Right cardiac atrium (tissue), 5 donors: Measurements from ENCODE around the gene LRATD1. TPM values are rescaled to one million over a fixed set of nuclear protein-coding genes. Genes with fewer than 3 reads are reported as not detected.

Experiments used
- ATAC-seq, 2 donors: fragments of 200-7000 bp; cut with Tn5 transposase; one replicate each; pipeline versions ENCODE4 v1.8.0 to v1.9.1; 2020; ENCODE audit warnings: moderate library complexity in 2 of 2, mild to moderate bottlenecking in 1 of 2
- DNase-seq, 3 donors: peaks; one replicate each; pipeline ENCODE4 v3.0.0-alpha.2; 2020
- H3K27ac ChIP-seq: one replicate; pipeline ENCODE4 v1.5.1; 2013; ENCODE audit warnings: mild to moderate bottlenecking, low read length, control low read depth, moderate library complexity
- H3K27me3 ChIP-seq: one replicate; pipeline ENCODE4 v1.6.1; 2013; ENCODE audit not compliant: control insufficient read depth, insufficient read depth
- H3K4me1 ChIP-seq: one replicate; pipeline ENCODE4 v1.6.1; 2013; ENCODE audit warnings: low read length; ENCODE audit not compliant: control insufficient read depth, insufficient read depth
- H3K4me3 ChIP-seq: one replicate; pipeline ENCODE4 v1.5.1; 2013; ENCODE audit warnings: low read length, control low read depth
- H3K9me3 ChIP-seq: one replicate; pipeline ENCODE4 v1.6.1; 2013; ENCODE audit warnings: low read length; ENCODE audit not compliant: control insufficient read depth
- WGBS: extraction: QIAGEN DNeasy Blood & Tissue Kit; methylation state at CpG from one replicate; pipeline ENCODE4 v1.1.7; 2013; 5-methylcytosine and 5-hydroxymethylcytosine counted together
- intact Hi-C, 4 donors: fragments of 100-400 bp; cut with DNase I; formaldehyde crosslinking; loops; one replicate each; pipeline versions ENCODE4 v1.11.0 to v1.14.0; 2022 to 2023
- long read RNA-seq, 4 donors: library from polyadenylated mRNA; unstranded; transcript quantifications; one replicate each; pipeline ENCODE4 v2.0.0, GENCODE V29; 2020 to 2021
- polyA plus RNA-seq: library from polyadenylated mRNA; stranded (reverse); fragments of 200-250 nt; gene quantifications from one replicate; pipeline ENCODE4 v1.2.3, GENCODE V29; 2013
- total RNA-seq, 4 donors: library from RNA; stranded (reverse); fragmentation: NEBNext Ultra II Directional; extraction: Animal tissue kit (Norgen Biotek cat#: 25700); gene quantifications; one replicate each; pipeline ENCODE4 v1.2.1, GENCODE V29; 2021
- donor health status: healthy with polysubstance abuse.
- donor health status: DM: no; HTN: yes; CAD: no.
- donor health status: DM: no; HTN: no; CAD: no.
- donor health status: DM: no; HTN: yes; CAD: no; lungs with severe emphysema.
- donor health status: DM: yes; HTN: yes; CAD: no.

Gene LRATD1
- total RNA-seq = 10 to 100 TPM in 2 of 4 donors, 1 to 10 TPM in 2; 8.3 to 13.5 (median 10.2) TPM
- 1.9 TPM for polyA plus RNA-seq
- long read RNA-seq, donor 1, full-length matches to known transcripts = 7 of 22 reads
- long read RNA-seq, donor 1, partial matches to known transcripts = 0 of 22 reads
- long read RNA-seq, donor 1, other reads (novel, unspliced or antisense) = 15 of 22 reads
- long read RNA-seq, donor 2, full-length matches to known transcripts = 3 of 5 reads
- long read RNA-seq, donor 2, partial matches to known transcripts = 0 of 5 reads
- long read RNA-seq, donor 2, other reads (novel, unspliced or antisense) = 2 of 5 reads
- long read RNA-seq, donor 3, full-length matches to known transcripts = 12 of 31 reads
- long read RNA-seq, donor 3, partial matches to known transcripts = 0 of 31 reads
- long read RNA-seq, donor 3, other reads (novel, unspliced or antisense) = 19 of 31 reads
- long read RNA-seq, donor 4, full-length matches to known transcripts = 3 of 4 reads
- long read RNA-seq, donor 4, partial matches to known transcripts = 0 of 4 reads
- long read RNA-seq, donor 4, other reads (novel, unspliced or antisense) = 1 of 4 reads

- intact Hi-C loops = no loop called here
- DNase-seq (peak; percentile 89 to 93 (median 93)), ATAC-seq (peak; percentile 92)
- Histone ChIP-seq H3K4me3 (peak within 1 kb of the TSS; percentile 57), H3K4me1 (peaks cover 3% of the 10 kb centered on the region), H3K9me3 (no peaks in the 10 kb centered on the region), H3K27ac (no peak within 1 kb of the TSS), H3K27me3 (peaks cover 3% of the 10 kb centered on the region)
- WGBS = 2% methylated on average over 81 of the region's 81 CpGs
Measured at GRCh38 chr2:14632133-14632936, at the start of gene LRATD1. Gene LRATD1 (plus strand): TSS chr2:14632717. CDS start chr2:14633980, 1,263 bp downstream.

- Histone ChIP-seq H3K9me3 (no peaks in the 10 kb centered on the region), H3K4me3 (no peak overlapping the region), H3K4me1 (no peaks in the 10 kb centered on the region), H3K27me3 (no peaks in the 10 kb centered on the region), H3K27ac (no peak overlapping the region)
- ATAC-seq (no peak), DNase-seq (no peak)
- intact Hi-C loops = no loop called here
- WGBS = 88% methylated on average over 2 of the region's 2 CpGs
Measured at GRCh38 chr2:14583059-14583458, 49.5 kb upstream of the LRATD1 start.

- no peaks in the 10 kb centered on the region for H3K27me3 ChIP-seq
- DNase-seq (no peak), ATAC-seq (no peak)
- no peak overlapping the region for H3K27ac ChIP-seq
- no peaks in the 10 kb centered on the region for H3K9me3 ChIP-seq
- H3K4me3 ChIP-seq = no peak overlapping the region
- H3K4me1 ChIP-seq = no peaks in the 10 kb centered on the region
- WGBS = 47% methylated on average over 4 of the region's 4 CpGs
- intact Hi-C loops = no loop called here
Measured at GRCh38 chr2:14583802-14584201, 48.7 kb upstream of the LRATD1 start.

- intact Hi-C loops = no loop called here
Measured at GRCh38 chr2:14587119-14587518, 45.4 kb upstream of the LRATD1 start.

GRCh38 chr2:14601156-14601770 lies 31.3 kb upstream of the LRATD1 start:
- no peak overlapping the region for H3K4me3 ChIP-seq
- no peaks in the 10 kb centered on the region for H3K9me3 ChIP-seq
- no peak overlapping the region for H3K27ac ChIP-seq
- no peaks in the 10 kb centered on the region for H3K4me1 ChIP-seq
- ATAC-seq (no peak), DNase-seq (no peak)
- intact Hi-C loops = no loop called here
- 85% methylated on average over 3 of the region's 3 CpGs for WGBS
- no peaks in the 10 kb centered on the region for H3K27me3 ChIP-seq

More at GRCh38 chr2:14587119-14587518, 45.4 kb upstream of the LRATD1 start:
- WGBS = 84% methylated on average over 4 of the region's 4 CpGs
- DNase-seq (no peak), ATAC-seq (no peak)
- no peaks in the 10 kb centered on the region for H3K9me3 ChIP-seq
- no peak overlapping the region for H3K4me3 ChIP-seq
- H3K27me3 ChIP-seq = no peaks in the 10 kb centered on the region
- no peak overlapping the region for H3K27ac ChIP-seq
- H3K4me1 ChIP-seq = no peaks in the 10 kb centered on the region

- Histone ChIP-seq H3K9me3 (no peaks in the 10 kb centered on the region), H3K4me1 (no peaks in the 10 kb centered on the region), H3K4me3 (no peak overlapping the region), H3K27ac (no peak overlapping the region), H3K27me3 (no peaks in the 10 kb centered on the region)
- intact Hi-C loops = no loop called here
- DNase-seq (no peak), ATAC-seq (no peak)
- 53% methylated on average over 1 of the region's 1 CpG for WGBS
Measured at GRCh38 chr2:14602309-14602708, 30.2 kb upstream of the LRATD1 start.

GRCh38 chr2:14603676-14604075 lies 28.8 kb upstream of the LRATD1 start:
- H3K27ac ChIP-seq = no peak overlapping the region
- no peaks in the 10 kb centered on the region for H3K4me1 ChIP-seq
- no peaks in the 10 kb centered on the region for H3K9me3 ChIP-seq
- WGBS = 49% methylated on average over 2 of the region's 2 CpGs
- intact Hi-C loops = no loop called here
- no peak overlapping the region for H3K4me3 ChIP-seq
- no peak for DNase-seq
- no peaks in the 10 kb centered on the region for H3K27me3 ChIP-seq
- no peak for ATAC-seq

GRCh38 chr2:14608245-14608644 lies 24.3 kb upstream of the LRATD1 start:
- no peaks in the 10 kb centered on the region for H3K9me3 ChIP-seq
- no peaks in the 10 kb centered on the region for H3K27me3 ChIP-seq
- intact Hi-C loops = no loop called here
- peaks cover 1% of the 10 kb centered on the region for H3K4me1 ChIP-seq
- DNase-seq (no peak), ATAC-seq (no peak)
- H3K27ac ChIP-seq = no peak overlapping the region
- no peak overlapping the region for H3K4me3 ChIP-seq
- WGBS = 57% methylated on average over 2 of the region's 2 CpGs

GRCh38 chr2:14614017-14614416 lies 18.5 kb upstream of the LRATD1 start:
- ATAC-seq = no peak
- no peak overlapping the region for H3K27ac ChIP-seq
- intact Hi-C loops = no loop called here
- no peaks in the 10 kb centered on the region for H3K27me3 ChIP-seq
- peaks cover 1% of the 10 kb centered on the region for H3K4me1 ChIP-seq
- no peak for DNase-seq
- no peak overlapping the region for H3K4me3 ChIP-seq
- H3K9me3 ChIP-seq = no peaks in the 10 kb centered on the region

- intact Hi-C loops = no loop called here
- H3K4me3 ChIP-seq = no peak overlapping the region
- H3K27me3 ChIP-seq = no peaks in the 10 kb centered on the region
- no peak overlapping the region for H3K27ac ChIP-seq
- no peaks in the 10 kb centered on the region for H3K4me1 ChIP-seq
- ATAC-seq (no peak), DNase-seq (no peak)
- no peaks in the 10 kb centered on the region for H3K9me3 ChIP-seq
Measured at GRCh38 chr2:14615121-14615520, 17.4 kb upstream of the LRATD1 start.

- Histone ChIP-seq H3K4me3 (no peak overlapping the region), H3K9me3 (no peaks in the 10 kb centered on the region), H3K27me3 (no peaks in the 10 kb centered on the region), H3K4me1 (no peaks in the 10 kb centered on the region), H3K27ac (no peak overlapping the region)
- intact Hi-C loops = no loop called here
- 80% methylated on average over 9 of the region's 9 CpGs for WGBS
- DNase-seq (no peak), ATAC-seq (no peak)
Measured at GRCh38 chr2:14615760-14616159, 16.8 kb upstream of the LRATD1 start.
